Liver (tissue), 9 donors: ENCODE data around the gene BRIP1. TPM values are rescaled to one million over a fixed set of nuclear protein-coding genes. Genes with fewer than 3 reads are reported as not detected.

Experiments used
- DNase-seq: peaks from one replicate; pipeline ENCODE4 v3.0.0-alpha.2; 2017; ENCODE audit warnings: low spot score
- H3K27ac ChIP-seq, 2 donors: one replicate each; pipeline ENCODE4 v1.7.0; 2013; ENCODE audit warnings: inconsistent platforms in 2 of 2, low read length in 2 of 2, control low read depth in 1 of 2, low read depth in 1 of 2, mild to moderate bottlenecking in 1 of 2
- H3K27me3 ChIP-seq, 4 donors: one replicate each; pipeline versions ENCODE4 v1.6.1 to v1.7.0; 2013; ENCODE audit warnings: low read length in 3 of 4, inconsistent platforms in 1 of 4, mild to moderate bottlenecking in 1 of 4, moderate library complexity in 1 of 4; ENCODE audit not compliant: control insufficient read depth in 4 of 4, insufficient read depth in 4 of 4
- H3K36me3 ChIP-seq, 4 donors: one replicate each; pipeline versions ENCODE4 v1.6.1 to v1.7.0; 2013; ENCODE audit warnings: low read length in 3 of 4, mild to moderate bottlenecking in 3 of 4, low read depth in 1 of 4, moderate library complexity in 1 of 4; ENCODE audit not compliant: control insufficient read depth in 4 of 4, insufficient read depth in 3 of 4
- H3K4me1 ChIP-seq, 4 donors: one replicate each; pipeline versions ENCODE4 v1.6.1 to v1.7.0; 2013; ENCODE audit warnings: low read length in 3 of 4, mild to moderate bottlenecking in 3 of 4, moderate library complexity in 1 of 4; ENCODE audit not compliant: control insufficient read depth in 4 of 4, insufficient read depth in 4 of 4
- H3K4me3 ChIP-seq, 3 donors: one replicate each; pipeline versions ENCODE4 v1.6.1 to v1.7.0; 2013; ENCODE audit warnings: low read length in 3 of 3, control low read depth in 1 of 3, low read depth in 1 of 3, mild to moderate bottlenecking in 1 of 3
- H3K9ac ChIP-seq, 2 donors: one replicate each; pipeline ENCODE4 v1.7.0; 2013; ENCODE audit warnings: low read length in 2 of 2, mild to moderate bottlenecking in 2 of 2, moderate library complexity in 2 of 2, control low read depth in 1 of 2, low read depth in 1 of 2
- H3K9me3 ChIP-seq, 4 donors: one replicate each; pipeline versions ENCODE4 v1.6.1 to v1.7.0; 2013; ENCODE audit warnings: low read length in 3 of 4; ENCODE audit not compliant: control insufficient read depth in 4 of 4
- EGR1 ChIP-seq, 2 donors: IDR thresholded peaks; 2 replicates each; pipeline ENCODE4 v1.6.1; 2016 to 2018; ENCODE audit warnings: antibody characterized with exemption in 2 of 2, low read depth in 2 of 2
- FOXA1 ChIP-seq: IDR thresholded peaks from 2 replicates; pipeline ENCODE4 v1.6.1; 2016; ENCODE audit warnings: antibody characterized with exemption
- FOXA2 ChIP-seq: IDR thresholded peaks from 2 replicates; pipeline ENCODE4 v1.6.1; 2016; ENCODE audit warnings: antibody characterized with exemption
- HNF4A ChIP-seq, 2 donors: conservative IDR thresholded peaks; 2 replicates each; pipeline ENCODE4 v1.6.1; 2016; ENCODE audit warnings: antibody characterized with exemption in 2 of 2, mild to moderate bottlenecking in 2 of 2
- HNF4G ChIP-seq: IDR thresholded peaks from 2 replicates; pipeline ENCODE4 v1.6.1; 2016; ENCODE audit warnings: antibody characterized with exemption
- NR2F2 ChIP-seq: IDR thresholded peaks from 2 replicates; pipeline ENCODE4 v1.6.1; 2016; ENCODE audit warnings: antibody characterized with exemption
- RAD21 ChIP-seq, 2 donors: IDR thresholded peaks; 2 replicates each; pipeline ENCODE4 v1.6.1; 2016; ENCODE audit warnings: antibody characterized with exemption in 2 of 2, mild to moderate bottlenecking in 2 of 2
- SP1 ChIP-seq: IDR thresholded peaks from 2 replicates; pipeline ENCODE4 v1.6.1; 2018; ENCODE audit warnings: antibody characterized with exemption, mild to moderate bottlenecking
- TAF1 ChIP-seq: conservative IDR thresholded peaks from 2 replicates; pipeline ENCODE4 v1.6.1; 2016; ENCODE audit warnings: antibody characterized with exemption, mild to moderate bottlenecking
- YY1 ChIP-seq: IDR thresholded peaks from 2 replicates; pipeline ENCODE4 v1.6.1; 2016; ENCODE audit warnings: antibody characterized with exemption, mild to moderate bottlenecking
- WGBS: extraction: QIAGEN DNeasy Blood & Tissue Kit; methylation state at CpG from one replicate; pipeline ENCODE4 v1.1.7; 2013; 5-methylcytosine and 5-hydroxymethylcytosine counted together
- polyA plus RNA-seq, 2 donors: library from polyadenylated mRNA; stranded (reverse) in 1 of 2; unstranded in 1 of 2; fragments of 200-250 nt in 1 of 2; fragments of >200 nt in 1 of 2; fragmentation: Nextera tagmentation in 1 of 2; extraction: Ambion mirVana in 1 of 2; gene quantifications; one replicate each; pipeline versions ENCODE4 v1.2.1 to v1.2.3, GENCODE V29; 2013 to 2015
- total RNA-seq, 2 donors: library from RNA; depleted of rRNA; stranded (reverse); fragments of >200 nt; gene quantifications; one replicate each; pipeline ENCODE4 v1.2.3, GENCODE V29; 2014
- TF ChIP-seq, protein P1 (sequence below): IDR thresholded peaks from 2 replicates; pipeline ENCODE4 v1.6.1; 2016; ENCODE audit warnings: antibody characterized with exemption, mild to moderate bottlenecking
- TF ChIP-seq, protein P2 (sequence below): IDR thresholded peaks from 2 replicates; pipeline ENCODE4 v1.6.1; 2016; ENCODE audit warnings: antibody characterized with exemption
- TF ChIP-seq, protein P3 (sequence below): fragments of 150-350 bp; IDR thresholded peaks from 2 replicates; pipeline ENCODE4 v1.5.1; 2017; ENCODE audit warnings: improper control_type of control experiment, low read depth, low read length; ENCODE audit not compliant: missing input control
- TF ChIP-seq, protein P4 (sequence below): IDR thresholded peaks from 2 replicates; pipeline ENCODE4 v1.6.1; 2016; ENCODE audit warnings: antibody characterized with exemption
- donor health status: healthy.
- donor health status: healthy.
- donor health status: healthy.
- donor health status: healthy.
- donor health status: healthy.

Gene BRIP1
- total and polyA plus RNA-seq, 4 donors: 0.24 to 10.3 (median 0.90) TPM

DNA sequence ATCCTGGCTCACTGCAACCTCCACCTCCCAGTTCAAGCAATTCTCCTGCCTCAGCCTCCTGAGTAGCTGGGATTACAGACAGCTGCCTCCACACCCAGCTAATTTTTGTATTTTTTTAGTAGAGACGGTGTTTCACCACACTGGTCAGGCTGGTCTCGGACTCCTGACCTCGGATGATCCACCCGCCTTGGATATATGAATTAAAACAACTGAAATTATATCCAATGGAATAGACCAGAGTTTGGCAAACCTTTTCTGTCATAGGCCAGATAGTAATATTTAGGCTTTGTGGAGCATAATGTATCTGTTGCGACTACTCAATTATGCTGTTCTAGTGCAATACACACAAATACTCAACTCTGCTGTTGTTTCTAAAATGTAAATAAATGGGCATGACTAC lies 178.5 kb downstream of the BRIP1 start (continued):
- TF ChIP-seq, protein P1, sequence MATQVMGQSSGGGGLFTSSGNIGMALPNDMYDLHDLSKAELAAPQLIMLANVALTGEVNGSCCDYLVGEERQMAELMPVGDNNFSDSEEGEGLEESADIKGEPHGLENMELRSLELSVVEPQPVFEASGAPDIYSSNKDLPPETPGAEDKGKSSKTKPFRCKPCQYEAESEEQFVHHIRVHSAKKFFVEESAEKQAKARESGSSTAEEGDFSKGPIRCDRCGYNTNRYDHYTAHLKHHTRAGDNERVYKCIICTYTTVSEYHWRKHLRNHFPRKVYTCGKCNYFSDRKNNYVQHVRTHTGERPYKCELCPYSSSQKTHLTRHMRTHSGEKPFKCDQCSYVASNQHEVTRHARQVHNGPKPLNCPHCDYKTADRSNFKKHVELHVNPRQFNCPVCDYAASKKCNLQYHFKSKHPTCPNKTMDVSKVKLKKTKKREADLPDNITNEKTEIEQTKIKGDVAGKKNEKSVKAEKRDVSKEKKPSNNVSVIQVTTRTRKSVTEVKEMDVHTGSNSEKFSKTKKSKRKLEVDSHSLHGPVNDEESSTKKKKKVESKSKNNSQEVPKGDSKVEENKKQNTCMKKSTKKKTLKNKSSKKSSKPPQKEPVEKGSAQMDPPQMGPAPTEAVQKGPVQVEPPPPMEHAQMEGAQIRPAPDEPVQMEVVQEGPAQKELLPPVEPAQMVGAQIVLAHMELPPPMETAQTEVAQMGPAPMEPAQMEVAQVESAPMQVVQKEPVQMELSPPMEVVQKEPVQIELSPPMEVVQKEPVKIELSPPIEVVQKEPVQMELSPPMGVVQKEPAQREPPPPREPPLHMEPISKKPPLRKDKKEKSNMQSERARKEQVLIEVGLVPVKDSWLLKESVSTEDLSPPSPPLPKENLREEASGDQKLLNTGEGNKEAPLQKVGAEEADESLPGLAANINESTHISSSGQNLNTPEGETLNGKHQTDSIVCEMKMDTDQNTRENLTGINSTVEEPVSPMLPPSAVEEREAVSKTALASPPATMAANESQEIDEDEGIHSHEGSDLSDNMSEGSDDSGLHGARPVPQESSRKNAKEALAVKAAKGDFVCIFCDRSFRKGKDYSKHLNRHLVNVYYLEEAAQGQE: no peak
- no peak for TF ChIP-seq RAD21 (IDR thresholded peaks at IDR 0.05)
- TF ChIP-seq, protein P2, sequence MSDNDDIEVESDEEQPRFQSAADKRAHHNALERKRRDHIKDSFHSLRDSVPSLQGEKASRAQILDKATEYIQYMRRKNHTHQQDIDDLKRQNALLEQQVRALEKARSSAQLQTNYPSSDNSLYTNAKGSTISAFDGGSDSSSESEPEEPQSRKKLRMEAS: no peak
- TF ChIP-seq SP1: no peak
- no peak for TF ChIP-seq FOXA1

DNA sequence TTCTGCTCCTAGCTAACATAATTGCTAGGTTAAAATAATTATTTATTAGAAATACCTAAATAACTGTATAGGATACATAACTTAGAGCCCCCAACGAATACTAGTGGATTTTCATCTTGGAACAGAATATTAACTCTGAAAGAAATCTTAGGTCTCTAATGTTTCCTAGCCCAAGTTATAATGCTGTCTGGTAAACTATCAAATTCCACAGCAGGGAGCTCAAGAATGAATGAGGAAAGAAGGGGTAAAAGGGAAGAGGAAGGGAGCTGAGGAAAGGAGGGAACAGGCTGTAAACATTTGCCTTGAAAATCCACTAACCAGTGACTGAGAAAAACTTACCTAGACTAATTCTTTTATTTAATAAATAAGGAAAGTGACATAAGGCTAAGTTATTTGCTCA lies 179.2 kb downstream of the BRIP1 start:
- Histone ChIP-seq H3K4me1 (no peaks in the 10 kb centered on the region), H3K27ac (no peak overlapping the region), H3K27me3 (no peaks in the 10 kb centered on the region), H3K36me3 (no peaks in the 10 kb centered on the region), H3K9me3 (no peaks in the 10 kb centered on the region), H3K9ac (no peak overlapping the region), H3K4me3 (no peak overlapping the region)
- DNase-seq: no peak
- WGBS: 100% methylated on average over 1 of the region's 1 CpG
- no peak for TF ChIP-seq TAF1
- no peak for TF ChIP-seq EGR1 (IDR thresholded peaks at IDR 0.05; ENCODE audit: low read depth in 2 of 2)
- no peak for TF ChIP-seq RAD21 (IDR thresholded peaks at IDR 0.05)
- no peak for TF ChIP-seq NR2F2
- TF ChIP-seq, protein P3, sequence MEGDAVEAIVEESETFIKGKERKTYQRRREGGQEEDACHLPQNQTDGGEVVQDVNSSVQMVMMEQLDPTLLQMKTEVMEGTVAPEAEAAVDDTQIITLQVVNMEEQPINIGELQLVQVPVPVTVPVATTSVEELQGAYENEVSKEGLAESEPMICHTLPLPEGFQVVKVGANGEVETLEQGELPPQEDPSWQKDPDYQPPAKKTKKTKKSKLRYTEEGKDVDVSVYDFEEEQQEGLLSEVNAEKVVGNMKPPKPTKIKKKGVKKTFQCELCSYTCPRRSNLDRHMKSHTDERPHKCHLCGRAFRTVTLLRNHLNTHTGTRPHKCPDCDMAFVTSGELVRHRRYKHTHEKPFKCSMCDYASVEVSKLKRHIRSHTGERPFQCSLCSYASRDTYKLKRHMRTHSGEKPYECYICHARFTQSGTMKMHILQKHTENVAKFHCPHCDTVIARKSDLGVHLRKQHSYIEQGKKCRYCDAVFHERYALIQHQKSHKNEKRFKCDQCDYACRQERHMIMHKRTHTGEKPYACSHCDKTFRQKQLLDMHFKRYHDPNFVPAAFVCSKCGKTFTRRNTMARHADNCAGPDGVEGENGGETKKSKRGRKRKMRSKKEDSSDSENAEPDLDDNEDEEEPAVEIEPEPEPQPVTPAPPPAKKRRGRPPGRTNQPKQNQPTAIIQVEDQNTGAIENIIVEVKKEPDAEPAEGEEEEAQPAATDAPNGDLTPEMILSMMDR: no peak
- TF ChIP-seq, protein P4, sequence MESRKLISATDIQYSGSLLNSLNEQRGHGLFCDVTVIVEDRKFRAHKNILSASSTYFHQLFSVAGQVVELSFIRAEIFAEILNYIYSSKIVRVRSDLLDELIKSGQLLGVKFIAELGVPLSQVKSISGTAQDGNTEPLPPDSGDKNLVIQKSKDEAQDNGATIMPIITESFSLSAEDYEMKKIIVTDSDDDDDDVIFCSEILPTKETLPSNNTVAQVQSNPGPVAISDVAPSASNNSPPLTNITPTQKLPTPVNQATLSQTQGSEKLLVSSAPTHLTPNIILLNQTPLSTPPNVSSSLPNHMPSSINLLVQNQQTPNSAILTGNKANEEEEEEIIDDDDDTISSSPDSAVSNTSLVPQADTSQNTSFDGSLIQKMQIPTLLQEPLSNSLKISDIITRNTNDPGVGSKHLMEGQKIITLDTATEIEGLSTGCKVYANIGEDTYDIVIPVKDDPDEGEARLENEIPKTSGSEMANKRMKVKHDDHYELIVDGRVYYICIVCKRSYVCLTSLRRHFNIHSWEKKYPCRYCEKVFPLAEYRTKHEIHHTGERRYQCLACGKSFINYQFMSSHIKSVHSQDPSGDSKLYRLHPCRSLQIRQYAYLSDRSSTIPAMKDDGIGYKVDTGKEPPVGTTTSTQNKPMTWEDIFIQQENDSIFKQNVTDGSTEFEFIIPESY: no peak
- TF ChIP-seq HNF4G: no peak
- no peak for TF ChIP-seq FOXA1
- TF ChIP-seq YY1: no peak
- no peak for TF ChIP-seq HNF4A (conservative IDR thresholded peaks at IDR 0.05)
- no peak for TF ChIP-seq FOXA2

DNA sequence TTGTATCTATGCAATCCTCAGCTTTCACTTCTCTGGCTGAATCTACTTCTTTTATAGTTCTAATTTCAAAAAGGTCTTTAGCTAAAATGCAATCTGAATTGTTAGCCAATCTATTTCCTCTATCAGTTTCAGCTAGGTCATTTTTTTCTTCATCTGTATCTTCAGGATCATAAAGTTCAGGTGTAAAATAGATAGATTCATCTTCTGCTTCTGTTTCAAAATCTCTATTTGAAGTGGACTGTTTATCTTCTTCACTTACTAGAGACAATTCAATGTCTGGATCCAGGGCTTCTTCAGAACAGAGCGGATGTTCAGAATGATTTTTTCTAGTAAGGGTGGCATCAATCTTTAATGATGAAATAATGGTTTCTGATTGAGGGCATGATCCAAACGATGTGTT lies 179.9 kb downstream of the BRIP1 start:
- no peak overlapping the region for H3K27ac ChIP-seq
- H3K4me3 ChIP-seq: no peak overlapping the region
- DNase-seq: no peak
- no peak overlapping the region for H3K9ac ChIP-seq
- 98% methylated on average over 2 of the region's 2 CpGs for WGBS
- no peaks in the 10 kb centered on the region for H3K4me1 ChIP-seq
- no peaks in the 10 kb centered on the region for H3K36me3 ChIP-seq
- TF ChIP-seq FOXA2 (no peak), RAD21 (IDR thresholded peaks at IDR 0.05) (no peak), YY1 (no peak), HNF4A (conservative IDR thresholded peaks at IDR 0.05) (no peak), HNF4G (no peak), NR2F2 (no peak), EGR1 (IDR thresholded peaks at IDR 0.05; ENCODE audit: low read depth in 2 of 2) (no peak)
- TF ChIP-seq, protein P4: no peak
- no peaks in the 10 kb centered on the region for H3K9me3 ChIP-seq
- H3K27me3 ChIP-seq: no peaks in the 10 kb centered on the region
